ENCODE results near the gene ZNF207.

DNA sequence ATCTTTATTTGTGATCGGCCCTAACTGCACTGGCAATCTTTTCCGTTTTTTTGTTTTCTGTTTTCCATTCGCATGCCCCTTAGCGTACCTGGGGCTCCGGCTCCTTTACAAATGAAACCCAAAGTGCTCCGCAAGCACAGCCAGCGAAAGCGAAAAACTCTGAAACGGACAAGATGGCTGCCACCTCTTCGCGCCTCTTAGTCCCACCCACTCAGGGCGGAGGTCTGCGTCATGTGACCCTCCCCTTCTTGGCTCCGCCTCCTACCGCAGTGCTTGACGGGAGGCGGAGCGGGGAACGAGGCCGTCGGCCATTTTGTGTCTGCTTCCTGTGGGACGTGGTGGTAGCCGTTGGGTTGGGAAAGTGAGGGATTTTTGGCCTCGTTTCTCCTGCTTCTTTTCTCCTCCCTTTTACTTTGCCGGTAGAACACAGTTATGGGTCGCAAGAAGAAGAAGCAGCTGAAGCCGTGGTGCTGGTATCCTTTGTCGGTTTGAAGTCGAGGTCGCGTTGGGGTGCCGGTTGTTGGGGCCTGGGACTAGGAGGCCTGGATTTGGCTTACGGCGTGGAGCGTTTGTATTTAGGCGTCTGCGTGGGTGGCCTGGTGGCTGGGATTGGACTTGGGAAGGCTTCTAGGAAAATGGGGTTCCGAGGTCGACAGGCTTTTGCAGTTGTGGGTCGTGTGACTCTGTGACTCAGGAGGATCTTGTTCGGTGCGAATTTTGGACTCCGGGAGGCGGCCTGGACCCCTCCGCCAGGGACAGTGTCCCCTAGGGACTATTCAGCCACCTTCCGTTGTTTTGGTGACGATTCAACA, at the start of gene ZNF207:
- peak; percentile 2 for TF ChIP-seq REST (IDR thresholded peaks at IDR 0.05; ENCODE audit: unreplicated experiment)
- TF ChIP-seq, protein P1, sequence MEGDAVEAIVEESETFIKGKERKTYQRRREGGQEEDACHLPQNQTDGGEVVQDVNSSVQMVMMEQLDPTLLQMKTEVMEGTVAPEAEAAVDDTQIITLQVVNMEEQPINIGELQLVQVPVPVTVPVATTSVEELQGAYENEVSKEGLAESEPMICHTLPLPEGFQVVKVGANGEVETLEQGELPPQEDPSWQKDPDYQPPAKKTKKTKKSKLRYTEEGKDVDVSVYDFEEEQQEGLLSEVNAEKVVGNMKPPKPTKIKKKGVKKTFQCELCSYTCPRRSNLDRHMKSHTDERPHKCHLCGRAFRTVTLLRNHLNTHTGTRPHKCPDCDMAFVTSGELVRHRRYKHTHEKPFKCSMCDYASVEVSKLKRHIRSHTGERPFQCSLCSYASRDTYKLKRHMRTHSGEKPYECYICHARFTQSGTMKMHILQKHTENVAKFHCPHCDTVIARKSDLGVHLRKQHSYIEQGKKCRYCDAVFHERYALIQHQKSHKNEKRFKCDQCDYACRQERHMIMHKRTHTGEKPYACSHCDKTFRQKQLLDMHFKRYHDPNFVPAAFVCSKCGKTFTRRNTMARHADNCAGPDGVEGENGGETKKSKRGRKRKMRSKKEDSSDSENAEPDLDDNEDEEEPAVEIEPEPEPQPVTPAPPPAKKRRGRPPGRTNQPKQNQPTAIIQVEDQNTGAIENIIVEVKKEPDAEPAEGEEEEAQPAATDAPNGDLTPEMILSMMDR (conservative IDR thresholded peaks at IDR 0.05; ENCODE audit: low read depth in 2 of 2) = no peak

Data from GM23338 (cell line).